Astrocyte of the spinal cord (primary cell): ENCODE results near the gene ABHD1.

ENCODE experiments used
- DNase-seq: peaks from one replicate; pipeline ENCODE4 v3.0.0; 2011; ENCODE audit warnings: low read depth, low spot score
- H3K4me3 ChIP-seq: 2 replicates; pipeline ENCODE4 v1.5.1; 2011; ENCODE audit warnings: low read depth, mild to moderate bottlenecking, low read length, moderate library complexity
- CTCF ChIP-seq: IDR thresholded peaks from 2 replicates; pipeline ENCODE4 v1.5.1; 2012; ENCODE audit warnings: low read depth, mild to moderate bottlenecking, low read length, inconsistent platforms
- in situ Hi-C: cut with HindIII; loops from 2 replicates; pipeline ENCODE4 v1.10.0; 2017; ENCODE audit warnings: low sequenced_read_pairs

ABHD1 gene

GRCh38 chr2:27139310-27139709 is 15.7 kb downstream of the ABHD1 start, which contains the start of gene PRR30:
Gene PRR30 (minus strand): TSS chr2:27139410. CDS start chr2:27138329, 1,081 bp downstream.
- in situ Hi-C loops = no loop called here
- no peak within 1 kb of the TSS for H3K4me3 ChIP-seq
- DNase-seq = no peak
- no peak for TF ChIP-seq CTCF

DNA sequence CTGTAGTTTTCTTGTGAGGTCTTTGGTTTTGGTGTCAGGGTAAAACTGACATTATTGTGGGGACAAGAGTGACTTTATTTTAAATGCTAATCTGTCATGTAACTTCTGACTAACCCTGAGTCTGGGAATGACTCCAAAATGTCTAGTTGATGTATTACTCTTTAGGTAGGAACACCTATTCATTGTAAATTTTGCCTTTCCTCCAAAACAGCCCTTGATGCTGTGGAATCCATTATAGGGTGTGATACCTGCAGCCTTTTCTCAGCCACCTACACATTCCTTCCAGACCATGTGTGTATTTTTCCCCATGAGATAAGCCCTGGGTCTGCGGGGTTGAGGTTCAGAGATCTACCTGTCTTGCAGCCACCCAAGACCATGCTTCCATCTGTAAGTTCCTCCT is 19.7 kb downstream of the ABHD1 start:
- no peak overlapping the region for H3K4me3 ChIP-seq
- no peak for TF ChIP-seq CTCF
- DNase-seq = no peak
- in situ Hi-C loops = no loop called here

GRCh38 chr2:27145682-27146081 is 22.1 kb downstream of the ABHD1 start:
- in situ Hi-C loops = no loop called here
- no peak for TF ChIP-seq CTCF
- no peak overlapping the region for H3K4me3 ChIP-seq
- DNase-seq = no peak

DNA sequence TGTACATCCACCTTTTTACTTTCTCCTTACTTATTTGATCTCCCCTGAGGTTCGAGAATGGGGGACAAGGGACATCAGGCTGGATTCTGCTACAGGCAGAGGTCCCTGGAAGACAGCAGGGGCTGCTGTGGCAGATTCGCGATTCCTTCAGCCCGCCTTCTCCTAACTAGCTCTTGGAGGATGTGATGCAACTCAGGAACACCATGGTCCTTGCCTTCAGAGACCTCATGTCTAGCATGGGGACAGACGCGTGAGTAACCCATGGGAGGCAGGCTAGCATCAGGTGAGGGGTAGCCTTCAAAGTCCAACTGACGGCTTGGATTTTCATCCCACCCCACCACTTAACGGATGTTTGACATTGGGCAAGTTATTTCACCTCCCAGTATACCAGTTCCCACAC is 24.3 kb downstream of the ABHD1 start:
- H3K4me3 ChIP-seq = no peak overlapping the region
- DNase-seq = no peak
- TF ChIP-seq CTCF = no peak
- in situ Hi-C loops = no loop called here

GRCh38 chr2:27148801-27149439 is 25.3 kb downstream of the ABHD1 start, which contains the start of gene TCF23:
Gene TCF23 (plus strand): TSS chr2:27149004. CDS start chr2:27149134, 130 bp downstream.
- no peak for TF ChIP-seq CTCF
- no peak within 1 kb of the TSS for H3K4me3 ChIP-seq
- in situ Hi-C loops = no loop called here
- DNase-seq = no peak

GRCh38 chr2:27149570-27150405 is 26.2 kb downstream of the ABHD1 start:
- in situ Hi-C loops = no loop called here
- DNase-seq = no peak
- no peak for TF ChIP-seq CTCF
- H3K4me3 ChIP-seq = no peak overlapping the region
